Ovary (tissue), 9 donors: Measurements from ENCODE around the gene ZSWIM7. TPM values are rescaled to one million over a fixed set of nuclear protein-coding genes. Genes with fewer than 3 reads are reported as not detected.

Experiments
- DNase-seq, 5 donors: peaks; one replicate each; pipeline ENCODE4 v3.0.0-alpha.2; 2019 to 2020
- H3K27ac ChIP-seq, 2 donors: fragments of 200-600 bp; one replicate each; pipeline versions ENCODE4 v1.5.1 to v1.8.0; 2019 to 2022
- H3K27me3 ChIP-seq: fragments of 200-600 bp; one replicate; pipeline ENCODE4 v1.8.0; 2022
- H3K36me3 ChIP-seq: fragments of 200-600 bp; sonication (generic); one replicate; pipeline ENCODE4 v1.5.1; 2019
- H3K4me1 ChIP-seq: one replicate; pipeline ENCODE4 v1.8.1; 2013; ENCODE audit warnings: mild to moderate bottlenecking, moderate library complexity; ENCODE audit not compliant: insufficient read depth
- H3K4me3 ChIP-seq: fragments of 200-600 bp; sonication (generic); one replicate; pipeline ENCODE4 v1.5.1; 2017
- H3K9me3 ChIP-seq, 2 donors: fragments of 200-600 bp in 1 of 2; sonication (generic) in 1 of 2; one replicate each; pipeline versions ENCODE4 v1.5.1 to v1.8.1; 2013 to 2019; ENCODE audit warnings: mild to moderate bottlenecking in 1 of 2, moderate library complexity in 1 of 2
- CTCF ChIP-seq, 3 donors: fragments of 450-650 bp in 2 of 3; fragments of 200-600 bp in 1 of 3; IDR thresholded peaks; one replicate each; pipeline versions ENCODE4 v1.5.1 to v1.8.0; 2016 to 2022; ENCODE audit warnings: antibody characterized with exemption in 3 of 3, mild to moderate bottlenecking in 1 of 3
- EP300 ChIP-seq: sonication (generic); formaldehyde crosslinking; IDR thresholded peaks from one replicate; pipeline ENCODE4 v1.6.1; 2017; ENCODE audit warnings: antibody characterized with exemption
- POLR2A ChIP-seq: fragments of 450-650 bp; IDR thresholded peaks from one replicate; pipeline ENCODE4 v1.6.1; 2017; ENCODE audit warnings: antibody characterized with exemption, mild to moderate bottlenecking, moderate library complexity
- WGBS, 3 donors: extraction: QIAGEN DNeasy Blood & Tissue Kit in 1 of 3; methylation state at CpG; one replicate each; pipeline versions ENCODE4 v1.1.5 to v1.1.7; 2013 to 2017; 5-methylcytosine and 5-hydroxymethylcytosine counted together
- intact Hi-C, 4 donors: fragments of 100-400 bp; cut with DNase I; formaldehyde crosslinking; loops; one replicate each; pipeline versions ENCODE4 v1.11.0 to v1.15.1; 2022 to 2023
- polyA plus RNA-seq, 2 donors: library from polyadenylated mRNA; stranded (reverse); fragments of 200-250 nt in 1 of 2; fragments of 350-450 nt in 1 of 2; fragmentation: Illumina TruSeq in 1 of 2; extraction: RNeasy Lipid Tissue Mini Kit (QIAGEN cat#74804) in 1 of 2; gene quantifications; one replicate each; pipeline ENCODE4 v1.2.3, GENCODE V29; 2013 to 2014
- total RNA-seq, 7 donors: library from RNA; depleted of rRNA in 2 of 7; stranded (reverse); fragments of >200 nt in 2 of 7; fragmentation: NEBNext Ultra II Directional in 3 of 7; extraction: Animal tissue kit (Norgen Biotek cat#: 25700) in 3 of 7; gene quantifications; one replicate each; pipeline versions ENCODE4 v1.1.0 to v1.2.4, GENCODE V29; 2016 to 2023
- donor health status: DM: no; HTN: no; CAD: no; lungs with moderate emphysema.
- donor health status: DM: no; HTN: no; CAD: no.
- donor health status: Bipolar disorder and iron deficiency.
- donor health status: DM: yes; HTN: yes; CAD: no.
- donor health status: DM: no; HTN: no; CAD: no.
- donor health status: DM: yes; HTN: yes; CAD: no.

ZSWIM7 gene
- total and polyA plus RNA-seq, 9 donors = 14.4 to 62.5 (median 25.7) TPM

- no peaks in the 10 kb centered on the region for H3K36me3 ChIP-seq
- H3K27me3 ChIP-seq = no peaks in the 10 kb centered on the region
- 90 to 92% (median 92%) methylated on average over 4 of the region's 4 CpGs for WGBS, 3 donors
- H3K4me1 ChIP-seq = no peaks in the 10 kb centered on the region
- intact Hi-C loops = no loop called here
- H3K9me3 ChIP-seq = no peaks in the 10 kb centered on the region
- TF ChIP-seq POLR2A (no peak), EP300 (no peak), CTCF (IDR thresholded peaks at IDR 0.05) (no peak)
- no peak for DNase-seq
- H3K27ac ChIP-seq = no peak overlapping the region
- no peak overlapping the region for H3K4me3 ChIP-seq
Observed at GRCh38 chr17:15963670-15964110, 35.8 kb downstream of the ZSWIM7 start.

GRCh38 chr17:15958484-15958854, 41.0 kb downstream of the ZSWIM7 start:
- TF ChIP-seq POLR2A (no peak), CTCF (IDR thresholded peaks at IDR 0.05) (no peak), EP300 (no peak)
- 87 to 95% (median 95%) methylated on average over 4 of the region's 4 CpGs for WGBS, 3 donors
- no peak for DNase-seq
- H3K4me3 ChIP-seq = no peak overlapping the region
- H3K27me3 ChIP-seq = no peaks in the 10 kb centered on the region
- no peaks in the 10 kb centered on the region for H3K9me3 ChIP-seq
- H3K4me1 ChIP-seq = no peaks in the 10 kb centered on the region
- no peak overlapping the region for H3K27ac ChIP-seq
- intact Hi-C loops = no loop called here
- no peaks in the 10 kb centered on the region for H3K36me3 ChIP-seq

GRCh38 chr17:15957608-15958307, 41.7 kb downstream of the ZSWIM7 start:
- no peak for TF ChIP-seq POLR2A
- intact Hi-C loops = no loop called here
- DNase-seq = no peak
- no peaks in the 10 kb centered on the region for H3K9me3 ChIP-seq
- no peaks in the 10 kb centered on the region for H3K27me3 ChIP-seq
- no peak overlapping the region for H3K27ac ChIP-seq
- WGBS, 3 donors = 93 to 95% (median 95%) methylated on average over 18 of the region's 19 CpGs
- no peaks in the 10 kb centered on the region for H3K4me1 ChIP-seq
- no peaks in the 10 kb centered on the region for H3K36me3 ChIP-seq
- no peak overlapping the region for H3K4me3 ChIP-seq

- Histone ChIP-seq H3K4me3 (no peak overlapping the region), H3K27ac (no peak overlapping the region), H3K36me3 (no peaks in the 10 kb centered on the region), H3K9me3 (no peaks in the 10 kb centered on the region), H3K27me3 (no peaks in the 10 kb centered on the region), H3K4me1 (no peaks in the 10 kb centered on the region)
- no peak for DNase-seq
- intact Hi-C loops = no loop called here
- 94 to 96% (median 95%) methylated on average over 6 of the region's 6 CpGs for WGBS, 3 donors
- TF ChIP-seq EP300 (no peak), CTCF (IDR thresholded peaks at IDR 0.05) (no peak)
Observed at GRCh38 chr17:15957206-15957605, 42.3 kb downstream of the ZSWIM7 start.

- intact Hi-C loops = no loop called here
- TF ChIP-seq EP300 = no peak
- no peak for TF ChIP-seq POLR2A
- no peak for TF ChIP-seq CTCF (IDR thresholded peaks at IDR 0.05)
- Histone ChIP-seq H3K27ac (no peak overlapping the region), H3K4me3 (no peak overlapping the region), H3K36me3 (no peaks in the 10 kb centered on the region), H3K27me3 (no peaks in the 10 kb centered on the region), H3K9me3 (no peaks in the 10 kb centered on the region), H3K4me1 (no peaks in the 10 kb centered on the region)
- 76 to 83% (median 79%) methylated on average over 14 of the region's 14 CpGs for WGBS, 3 donors
- DNase-seq = no peak
Observed at GRCh38 chr17:15955793-15956541, 43.5 kb downstream of the ZSWIM7 start.
